ENCODE data around the gene MGAT4C.
"Not testable (repeated sequence)": the region's sequence is repeated elsewhere in the genome, so short reads cannot be mapped to it uniquely, and the experiment has no call there.

MGAT4C gene

DNA sequence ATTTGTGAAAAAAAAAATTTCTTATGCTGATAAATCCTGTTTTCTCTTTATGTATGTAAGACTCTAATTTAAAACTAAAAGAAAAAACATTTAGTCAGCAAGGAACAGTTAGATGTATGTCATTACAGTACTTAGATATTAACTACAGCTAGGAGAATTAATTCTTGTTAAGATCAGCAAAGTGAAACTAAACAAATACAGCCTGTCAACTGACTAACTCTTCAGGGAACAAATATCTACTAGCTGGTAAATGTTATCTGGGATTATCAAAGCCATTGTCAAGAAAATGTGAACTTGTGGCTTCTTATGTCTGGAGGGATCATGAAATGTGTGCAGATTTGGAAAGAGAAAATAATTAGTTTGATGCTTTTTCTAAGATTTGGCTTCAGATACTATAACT, 27.5 kb downstream of the MGAT4C start:
- DNase-seq: no peak

GRCh38 chr12:86226481-86226880, 29.7 kb downstream of the MGAT4C start:
- DNase-seq: no peak

DNA sequence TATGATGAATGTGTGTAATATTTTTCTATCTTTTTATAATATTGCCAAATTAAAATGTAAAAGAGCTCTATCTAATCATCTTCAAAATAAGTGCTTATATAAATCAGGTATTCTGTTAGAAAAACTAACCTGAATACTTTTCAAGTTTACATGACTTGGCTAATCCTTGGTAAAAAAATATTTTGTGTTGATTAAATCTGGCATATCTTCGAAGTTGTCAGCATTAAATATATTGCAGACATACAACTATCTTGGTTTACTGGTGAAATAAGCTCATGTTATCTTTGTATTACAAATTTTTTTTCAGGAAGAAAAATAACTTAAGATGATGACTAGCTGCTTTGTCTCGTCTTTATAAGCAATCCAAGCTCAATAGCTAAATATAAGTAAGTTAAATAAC, 39.6 kb downstream of the MGAT4C start:
- DNase-seq: no peak

DNA sequence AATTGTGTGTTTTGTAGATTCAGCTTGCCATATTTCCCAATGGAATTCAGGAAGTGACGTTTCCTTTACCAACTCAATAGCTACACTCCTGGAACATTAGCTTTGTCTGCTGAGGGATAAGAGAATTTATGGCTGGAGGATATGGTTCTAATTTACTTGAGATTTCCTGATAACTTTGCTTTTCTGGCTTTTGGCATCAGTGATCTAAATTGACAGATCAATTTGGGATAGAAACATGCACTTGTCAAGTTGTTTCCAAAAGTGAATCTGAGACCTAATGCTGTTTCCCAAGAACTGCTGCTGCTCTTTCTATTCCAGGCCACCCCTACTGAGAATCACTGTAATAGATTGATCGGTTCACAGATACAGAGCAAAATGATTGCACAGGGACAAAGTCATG, 43.2 kb downstream of the MGAT4C start:
- DNase-seq: no peak

- no peak for DNase-seq
These were observed 57.3 kb downstream of the MGAT4C start for GRCh38 chr12:86198696-86199444.

- no peak for DNase-seq
These were observed 59.7 kb downstream of the MGAT4C start for GRCh38 chr12:86196465-86196864.

DNA sequence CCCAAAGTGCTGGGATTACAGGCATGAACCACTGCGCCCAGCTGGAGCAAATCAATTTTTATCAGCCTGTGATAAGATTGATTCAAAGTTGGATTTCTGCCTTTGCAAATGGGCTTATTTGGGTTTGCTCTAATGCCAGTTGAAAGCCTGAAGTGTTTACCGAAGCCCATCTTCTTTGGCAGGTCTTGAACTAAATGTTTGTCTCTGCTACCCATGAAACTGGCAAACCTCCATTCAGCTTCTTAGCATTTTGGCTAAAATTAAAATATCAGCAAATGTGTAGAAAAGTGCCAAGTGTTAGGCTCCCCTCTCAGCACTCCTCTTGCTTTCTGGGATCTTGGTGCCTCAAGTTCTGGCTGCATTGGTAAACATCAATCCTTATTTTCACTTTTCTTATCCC, 61.5 kb downstream of the MGAT4C start:
- DNase-seq: no peak

DNA sequence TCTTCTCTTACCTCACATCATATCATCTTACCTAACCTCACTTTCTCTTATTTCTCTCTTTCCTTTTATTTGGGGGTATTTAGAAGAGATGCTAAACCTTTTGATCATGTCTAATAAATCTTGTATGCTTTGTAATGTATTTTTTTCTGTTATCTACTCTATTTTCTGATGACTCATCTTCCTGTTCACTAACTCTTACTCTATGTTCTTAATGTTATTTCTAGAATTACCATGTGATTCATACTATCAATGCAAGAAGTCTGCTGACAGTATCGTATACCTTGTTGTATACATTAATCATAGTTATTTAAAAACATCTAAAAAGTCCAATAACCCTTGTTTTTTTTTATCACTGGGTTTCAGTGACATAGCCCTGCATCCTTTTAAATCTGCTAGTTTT, 62.3 kb downstream of the MGAT4C start:
- DNase-seq: no peak

- no peak for DNase-seq
These were observed 68.0 kb downstream of the MGAT4C start for GRCh38 chr12:86188226-86188625.

DNA sequence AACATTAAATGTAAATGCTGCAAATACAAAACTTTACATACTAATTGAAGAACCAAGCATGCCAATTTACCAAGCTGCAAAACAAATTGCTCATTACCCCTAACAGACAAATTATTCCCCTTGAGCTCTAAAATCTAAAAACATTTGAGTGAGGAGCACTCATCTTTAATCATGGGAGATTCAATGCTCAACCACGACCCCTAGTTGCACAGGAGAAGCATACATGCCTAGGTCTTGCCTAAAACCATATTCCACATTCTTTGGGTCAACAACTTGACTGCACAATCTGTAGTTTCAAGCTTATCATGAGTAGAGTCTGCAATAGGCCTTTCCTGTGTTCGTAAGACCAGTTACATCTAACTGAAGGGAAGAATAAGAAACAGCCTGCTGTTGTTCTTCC, 69.7 kb downstream of the MGAT4C start:
- DNase-seq: no peak

- no peak for DNase-seq
These were observed 76.3 kb downstream of the MGAT4C start for GRCh38 chr12:86179855-86180254.

DNA sequence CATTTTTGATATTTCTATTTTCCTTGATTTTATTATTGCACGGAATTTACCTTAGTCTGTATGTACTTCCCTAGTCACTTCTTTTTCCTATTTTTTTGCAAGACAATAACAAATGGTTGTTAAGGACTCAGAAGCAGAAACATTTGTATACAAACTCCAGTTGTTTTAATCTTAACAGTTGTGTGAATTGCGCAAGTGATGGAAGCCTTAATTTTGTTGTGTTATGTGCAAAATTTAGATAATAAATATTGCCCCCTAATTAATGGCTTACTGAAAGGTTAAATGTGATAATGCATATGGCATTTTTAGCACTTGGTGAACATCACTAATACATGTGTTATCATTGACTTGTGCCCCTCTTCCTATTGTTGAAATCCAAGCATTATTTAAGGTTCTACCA, 82.0 kb downstream of the MGAT4C start:
- DNase-seq: no peak

GRCh38 chr12:86172913-86173443, 83.2 kb downstream of the MGAT4C start:
- DNase-seq: no peak

GRCh38 chr12:86170051-86170450, 86.1 kb downstream of the MGAT4C start:
- no peak for DNase-seq

GRCh38 chr12:86158956-86159355, 97.2 kb downstream of the MGAT4C start:
- DNase-seq: no peak

DNA sequence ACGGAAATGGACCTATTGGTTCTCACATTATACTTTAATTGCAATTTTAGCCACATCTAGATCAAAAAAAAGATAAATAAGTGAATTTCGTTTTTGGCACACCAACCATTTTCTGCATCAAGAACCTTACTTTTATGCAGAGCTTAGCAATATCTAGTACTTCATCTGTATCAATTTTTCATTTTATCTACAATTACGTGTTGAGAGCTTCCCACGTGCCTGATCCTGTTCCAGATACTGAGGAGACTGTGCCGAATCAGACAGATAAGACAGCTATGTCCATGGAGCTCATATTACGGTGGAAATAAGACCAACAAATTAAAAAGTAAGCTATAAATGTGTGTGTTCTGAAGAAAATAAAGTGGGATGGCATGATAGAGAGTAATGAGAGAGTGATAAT, 101.6 kb downstream of the MGAT4C start:
- no peak for DNase-seq

DNA sequence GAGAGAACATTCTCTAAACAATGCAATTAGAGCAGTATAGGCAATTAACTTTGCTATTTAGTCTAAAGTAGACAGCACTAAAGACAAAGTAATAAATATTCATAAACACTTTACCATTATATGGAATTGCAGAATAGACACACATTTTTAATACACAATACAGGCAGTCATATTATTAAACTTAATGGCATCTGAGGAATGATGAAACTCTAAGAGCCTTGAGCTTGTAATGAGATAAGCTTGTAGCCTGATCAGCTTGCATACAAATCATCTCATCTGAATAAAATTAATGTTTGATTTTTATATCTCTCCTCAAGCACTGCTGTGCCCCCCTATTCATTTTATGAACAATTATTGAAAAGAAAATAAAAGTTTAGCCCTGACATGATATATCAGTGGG, 107.6 kb downstream of the MGAT4C start:
- no peak for DNase-seq

- DNase-seq: no peak
These were observed 108.1 kb downstream of the MGAT4C start for GRCh38 chr12:86148071-86148470.

DNA sequence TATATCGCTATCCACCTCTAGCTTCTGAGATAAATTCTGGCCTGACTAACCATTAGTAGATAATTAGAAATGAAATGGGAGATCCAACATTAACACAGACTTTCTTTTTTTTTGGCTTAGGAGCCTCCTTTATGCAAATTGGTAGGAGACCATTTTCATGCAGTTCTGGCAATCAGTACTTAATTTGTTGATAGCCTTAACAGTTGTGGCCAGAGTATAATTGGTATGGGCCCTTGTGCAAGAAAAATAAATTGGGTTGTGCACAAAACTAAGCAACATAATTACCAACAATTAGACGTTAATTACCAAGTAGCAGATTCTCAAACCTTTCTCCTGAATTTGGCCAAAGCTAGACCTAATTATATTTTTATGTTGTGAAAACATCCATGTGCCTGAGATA, 111.0 kb downstream of the MGAT4C start:
- no peak for DNase-seq

- DNase-seq: no peak
These were observed 113.0 kb downstream of the MGAT4C start for GRCh38 chr12:86143162-86143561.

GRCh38 chr12:86139671-86140070, 116.5 kb downstream of the MGAT4C start:
- no peak for DNase-seq

- no peak for DNase-seq
These were observed 117.4 kb downstream of the MGAT4C start for GRCh38 chr12:86138770-86139169.

DNA sequence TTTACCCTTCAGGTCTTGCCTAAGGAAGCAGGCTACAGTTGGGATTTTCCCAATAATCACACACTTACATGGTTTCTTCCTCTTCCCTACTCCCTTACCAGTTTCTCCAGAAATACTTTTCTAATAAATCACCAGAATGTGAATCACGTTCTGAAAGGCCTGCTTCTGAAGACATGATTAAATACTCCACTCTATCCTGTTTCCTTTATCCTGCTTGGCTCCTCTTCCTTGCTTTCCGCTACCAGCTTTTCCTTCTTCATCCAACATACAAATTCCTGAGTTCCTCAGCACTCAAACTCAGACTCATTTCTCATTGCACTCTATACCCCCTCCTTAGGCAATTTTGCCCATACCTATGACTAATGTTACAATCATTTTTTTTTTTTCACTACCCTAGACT, 118.3 kb downstream of the MGAT4C start:
- no peak for DNase-seq

DNA sequence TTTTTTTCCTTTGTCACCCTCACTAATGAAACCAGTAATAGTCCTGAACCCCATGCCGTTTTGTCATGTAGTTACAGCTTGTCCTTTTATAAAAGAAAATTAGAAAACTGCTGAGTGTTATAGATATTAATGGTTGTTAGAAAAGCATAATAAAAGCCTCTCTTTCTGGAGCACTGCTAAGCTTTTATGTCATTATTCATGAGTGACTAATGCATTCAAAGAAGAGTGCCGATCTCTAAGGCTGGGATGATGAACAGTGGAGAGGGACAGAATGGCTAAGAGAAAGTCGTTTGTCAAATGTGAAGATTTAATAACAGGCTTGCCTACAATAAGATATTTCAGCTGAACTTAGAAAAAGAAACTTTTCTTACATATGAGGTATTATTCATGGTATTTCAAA, 121.6 kb downstream of the MGAT4C start:
- no peak for DNase-seq

GRCh38 chr12:86126900-86127299, 129.3 kb downstream of the MGAT4C start:
- DNase-seq: not testable (repeated sequence)

Measured in T-helper 9 cell (primary cell).